Prostate gland (tissue), 2 donors: ENCODE data around the gene CTBP2. TPM values are rescaled to one million over a fixed set of nuclear protein-coding genes. Genes with fewer than 3 reads are reported as not detected.
A peak's percentile ranks its signal among the peaks of the same experiment; 100 is the strongest.

Source experiments
- DNase-seq: peaks from one replicate; pipeline ENCODE4 v3.0.0-alpha.2; 2019; ENCODE audit warnings: low spot score
- H3K27ac ChIP-seq, 2 donors: fragments of 200-600 bp; sonication (generic); 2 replicates each; pipeline ENCODE4 v1.5.1; 2017 to 2019
- H3K27me3 ChIP-seq: fragments of 200-600 bp; sonication (generic); replicated peaks from 2 replicates; pipeline ENCODE4 v1.5.1; 2019; ENCODE audit not compliant: insufficient read depth
- H3K36me3 ChIP-seq, 2 donors: fragments of 200-600 bp; sonication (generic); 1 replicate in 1 of 2; 2 replicates in 1 of 2; pipeline versions ENCODE4 v1.5.1 to v1.8.1; 2017 to 2019
- H3K4me1 ChIP-seq: fragments of 200-600 bp; sonication (generic); replicated peaks from 2 replicates; pipeline ENCODE4 v1.5.1; 2019
- H3K4me3 ChIP-seq, 2 donors: fragments of 200-600 bp; sonication (generic); 2 replicates each; pipeline ENCODE4 v1.5.1; 2017 to 2019
- H3K9me3 ChIP-seq: fragments of 200-600 bp; sonication (generic); 2 replicates; pipeline ENCODE4 v1.5.1; 2017
- POLR2A ChIP-seq: fragments of 450-650 bp; IDR thresholded peaks from one replicate; pipeline ENCODE4 v1.6.1; 2016; ENCODE audit warnings: antibody characterized with exemption, mild to moderate bottlenecking
- POLR2AphosphoS5 ChIP-seq: sonication (generic); formaldehyde crosslinking; IDR thresholded peaks from one replicate; pipeline ENCODE4 v1.6.1; 2017; ENCODE audit warnings: antibody characterized with exemption
- WGBS: methylation state at CpG from one replicate; pipeline ENCODE4 v1.1.5; 2018; 5-methylcytosine and 5-hydroxymethylcytosine counted together
- intact Hi-C: fragments of 100-400 bp; cut with DNase I; formaldehyde crosslinking; loops from one replicate; pipeline ENCODE4 v1.14.2; 2022
- total RNA-seq, 2 donors: library from RNA; depleted of rRNA; stranded (reverse); fragments of >200 nt; gene quantifications; one replicate each; pipeline ENCODE4 v1.1.0, GENCODE V29; 2016
- TF ChIP-seq, protein P1 (sequence below), 4 experiments: fragments of 200-600 bp in 2 of 4; fragments of 450-650 bp in 2 of 4; sonication (generic) in 2 of 4; IDR thresholded peaks; 1 replicate in 3 of 4; 2 replicates in 1 of 4; pipeline ENCODE4 v1.5.1; 2016 to 2019; ENCODE audit warnings: antibody characterized with exemption in 4 of 4, mild to moderate bottlenecking in 2 of 4, moderate library complexity in 2 of 4

The CTBP2 gene
- total RNA-seq, 2 donors from 2014 or later: 70.2 to 89.7 TPM

DNA sequence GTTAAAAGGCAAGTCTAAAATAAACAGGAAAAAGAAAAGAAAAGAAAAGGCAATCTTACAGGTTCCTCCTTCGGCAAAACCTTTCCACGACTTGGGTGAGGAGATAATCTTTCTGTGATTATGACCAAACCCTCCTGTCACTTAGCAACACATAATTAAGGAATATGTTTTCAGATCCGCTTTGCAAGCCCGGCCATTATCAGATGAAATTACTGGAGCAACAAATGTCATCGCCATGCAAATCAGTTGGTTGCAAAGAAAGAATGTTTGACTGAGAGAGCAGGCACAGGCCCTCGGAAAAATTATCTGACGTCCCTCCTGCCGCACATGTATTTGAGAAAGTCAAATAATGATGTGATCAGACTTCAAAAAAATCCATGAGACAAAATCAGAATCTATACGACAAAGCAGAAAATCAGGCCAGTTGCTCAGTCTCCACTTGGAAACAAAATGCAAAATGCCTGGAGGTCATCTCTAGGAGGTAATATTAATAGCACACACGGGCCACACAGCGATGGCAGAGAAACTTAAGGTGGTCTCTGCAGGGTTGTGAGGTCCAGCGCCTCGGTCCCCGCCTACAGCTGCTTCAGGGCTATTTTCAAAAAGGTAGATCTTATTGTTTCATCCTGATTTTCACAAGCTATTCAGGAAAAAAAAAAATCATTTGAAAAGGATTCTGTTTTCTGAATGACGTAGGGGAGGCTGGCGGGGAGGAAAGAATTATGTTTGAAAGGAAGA, 135.7 kb downstream of the CTBP2 start:
- intact Hi-C loops: no loop called here

DNA sequence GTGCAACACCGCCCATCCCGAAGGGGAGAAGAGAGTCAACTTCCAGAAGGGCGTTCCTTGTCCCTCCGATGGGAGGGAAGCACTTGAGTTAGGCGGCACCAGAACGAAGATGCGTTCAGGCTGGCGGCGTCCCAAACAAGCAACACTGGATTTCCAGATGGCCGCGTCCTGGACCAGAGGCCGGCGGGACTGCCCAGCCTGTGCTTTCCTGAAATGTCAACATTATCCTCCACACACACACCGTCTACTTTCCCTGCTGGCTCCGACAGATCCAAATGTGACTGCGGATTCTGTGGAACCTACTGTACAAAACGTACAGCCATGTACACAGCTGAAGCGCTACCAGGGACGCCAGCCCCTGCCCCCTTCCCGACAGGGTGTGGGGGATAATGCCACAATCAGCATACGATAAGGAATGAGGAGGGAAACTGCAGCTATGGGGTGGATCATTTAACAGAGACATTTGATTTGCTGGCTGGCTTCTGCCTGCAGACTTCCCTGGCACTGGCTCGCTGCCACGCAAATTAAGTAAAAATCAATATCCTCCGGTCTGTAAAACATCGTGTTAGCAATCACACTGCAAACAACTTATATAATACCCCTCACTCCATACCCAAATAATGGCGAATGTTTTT, 136.4 kb downstream of the CTBP2 start:
- H3K27ac ChIP-seq: peak overlapping the region; percentile 60 to 73
- 9% methylated on average over 26 of the region's 26 CpGs for WGBS
- peak; percentile 69 for DNase-seq

More for the DNA sequence above, 135.7 kb downstream of the CTBP2 start:
- Histone ChIP-seq H3K9me3 (no peaks in the 10 kb centered on the region), H3K36me3 (no peaks in the 10 kb centered on the region), H3K27ac (peak overlapping the region in 1 of 2 donors; percentile 73), H3K4me3 (no peak overlapping the region), H3K4me1 (peaks cover 26% of the 10 kb centered on the region), H3K27me3 (no peaks in the 10 kb centered on the region)
- DNase-seq: no peak
- WGBS: 41% methylated on average over 16 of the region's 16 CpGs
- TF ChIP-seq, protein P1, sequence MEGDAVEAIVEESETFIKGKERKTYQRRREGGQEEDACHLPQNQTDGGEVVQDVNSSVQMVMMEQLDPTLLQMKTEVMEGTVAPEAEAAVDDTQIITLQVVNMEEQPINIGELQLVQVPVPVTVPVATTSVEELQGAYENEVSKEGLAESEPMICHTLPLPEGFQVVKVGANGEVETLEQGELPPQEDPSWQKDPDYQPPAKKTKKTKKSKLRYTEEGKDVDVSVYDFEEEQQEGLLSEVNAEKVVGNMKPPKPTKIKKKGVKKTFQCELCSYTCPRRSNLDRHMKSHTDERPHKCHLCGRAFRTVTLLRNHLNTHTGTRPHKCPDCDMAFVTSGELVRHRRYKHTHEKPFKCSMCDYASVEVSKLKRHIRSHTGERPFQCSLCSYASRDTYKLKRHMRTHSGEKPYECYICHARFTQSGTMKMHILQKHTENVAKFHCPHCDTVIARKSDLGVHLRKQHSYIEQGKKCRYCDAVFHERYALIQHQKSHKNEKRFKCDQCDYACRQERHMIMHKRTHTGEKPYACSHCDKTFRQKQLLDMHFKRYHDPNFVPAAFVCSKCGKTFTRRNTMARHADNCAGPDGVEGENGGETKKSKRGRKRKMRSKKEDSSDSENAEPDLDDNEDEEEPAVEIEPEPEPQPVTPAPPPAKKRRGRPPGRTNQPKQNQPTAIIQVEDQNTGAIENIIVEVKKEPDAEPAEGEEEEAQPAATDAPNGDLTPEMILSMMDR (IDR thresholded peaks at IDR 0.05): no peak
- TF ChIP-seq POLR2A: no peak
- no peak for TF ChIP-seq POLR2AphosphoS5

GRCh38 chr10:125023255-125023654, 137.1 kb downstream of the CTBP2 start:
- intact Hi-C loops: no loop called here
- TF ChIP-seq POLR2A (no peak), POLR2AphosphoS5 (no peak)
- TF ChIP-seq, protein P1 (IDR thresholded peaks at IDR 0.05): no peak
- Histone ChIP-seq H3K36me3 (no peaks in the 10 kb centered on the region), H3K4me1 (peaks cover 13% of the 10 kb centered on the region), H3K27me3 (no peaks in the 10 kb centered on the region), H3K4me3 (no peak overlapping the region), H3K27ac (peak overlapping the region; percentile 60 to 73), H3K9me3 (no peaks in the 10 kb centered on the region)
- no peak for DNase-seq
- WGBS: 43% methylated on average over 21 of the region's 21 CpGs

More for the DNA sequence above, 136.4 kb downstream of the CTBP2 start:
- Histone ChIP-seq H3K9me3 (no peaks in the 10 kb centered on the region), H3K27me3 (no peaks in the 10 kb centered on the region), H3K4me3 (no peak overlapping the region), H3K4me1 (peaks cover 20% of the 10 kb centered on the region), H3K36me3 (no peaks in the 10 kb centered on the region)
- intact Hi-C loops: no loop called here
- TF ChIP-seq POLR2A (no peak), POLR2AphosphoS5 (peak; percentile 56)
- TF ChIP-seq, protein P1 (IDR thresholded peaks at IDR 0.05): no peak

GRCh38 chr10:125022671-125023070, 137.7 kb downstream of the CTBP2 start:
- no peak for DNase-seq
- H3K27me3 ChIP-seq: no peaks in the 10 kb centered on the region
- H3K9me3 ChIP-seq: no peaks in the 10 kb centered on the region
- H3K27ac ChIP-seq: no peak overlapping the region
- H3K4me1 ChIP-seq: peaks cover 14% of the 10 kb centered on the region
- TF ChIP-seq, protein P1 (IDR thresholded peaks at IDR 0.05): no peak
- no peak for TF ChIP-seq POLR2AphosphoS5
- WGBS: 95% methylated on average over 8 of the region's 8 CpGs
- no peaks in the 10 kb centered on the region for H3K36me3 ChIP-seq
- intact Hi-C loops: no loop called here
- no peak overlapping the region for H3K4me3 ChIP-seq
